Measurements from ENCODE around the gene GAREM1.
"Not testable (repeated sequence)": the region's sequence is repeated elsewhere in the genome, so short reads cannot be mapped to it uniquely, and the experiment has no call there.

GAREM1 gene

DNA sequence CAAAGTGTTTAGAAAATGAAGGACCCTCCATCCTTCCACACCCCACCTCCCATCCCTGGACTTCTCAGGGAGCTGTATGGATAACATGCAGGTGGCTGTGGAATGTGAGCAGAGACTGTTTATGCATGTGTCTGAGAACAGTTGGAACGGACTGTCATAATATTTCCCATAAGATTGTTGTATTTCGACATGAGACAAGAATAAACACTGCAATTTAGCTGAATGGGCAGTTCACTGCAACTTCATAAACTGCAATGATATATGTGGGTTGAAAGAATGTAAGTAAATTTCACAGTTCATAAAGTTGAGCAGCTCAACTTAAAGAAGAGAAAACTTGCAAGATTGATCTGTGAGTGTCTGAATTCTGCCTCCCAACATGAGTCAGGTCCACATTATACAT, 206.3 kb downstream of the GAREM1 start:
- in situ Hi-C loops (cut with MboI; ENCODE audit: low sequenced_read_pairs): no loop called here

DNA sequence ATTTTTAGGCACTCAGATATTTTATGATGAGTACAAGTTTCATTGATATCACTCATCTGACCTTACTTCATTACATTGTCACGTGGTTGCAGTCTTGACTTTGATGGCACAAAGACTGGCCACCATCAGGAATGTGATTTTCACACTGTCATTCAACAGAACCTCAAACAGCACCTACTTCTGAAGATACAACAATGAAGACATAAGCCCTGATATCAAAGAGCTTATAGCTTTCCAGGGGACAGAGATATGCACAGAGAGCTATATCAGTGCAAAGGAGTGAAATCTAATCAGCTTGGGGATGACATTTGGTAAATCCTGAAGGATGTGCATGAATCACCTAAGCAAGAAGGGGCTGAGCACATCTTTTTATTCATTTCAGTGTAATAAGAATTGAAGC, 208.6 kb downstream of the GAREM1 start:
- in situ Hi-C loops (cut with MboI; ENCODE audit: low sequenced_read_pairs): no loop called here

DNA sequence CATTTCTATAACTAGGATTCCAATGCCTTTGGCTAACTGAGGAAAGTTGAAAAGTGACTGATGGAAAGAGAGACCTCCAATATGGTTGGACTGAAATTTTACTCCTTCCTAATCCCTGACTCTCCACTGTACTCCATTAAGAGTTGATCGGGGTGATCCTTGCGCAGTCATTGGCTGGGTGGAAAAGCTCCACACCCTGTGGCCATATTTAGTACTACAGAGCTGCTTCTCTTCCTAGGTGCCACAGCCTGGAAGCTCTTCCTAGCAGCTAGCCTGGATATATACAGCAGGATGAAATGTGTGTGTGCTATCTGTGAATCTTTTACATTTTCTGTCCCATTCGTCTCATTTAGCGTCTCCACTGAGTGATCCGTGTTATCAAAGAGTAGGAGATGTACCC, 209.7 kb downstream of the GAREM1 start:
- in situ Hi-C loops (cut with MboI; ENCODE audit: low sequenced_read_pairs): no loop called here

DNA sequence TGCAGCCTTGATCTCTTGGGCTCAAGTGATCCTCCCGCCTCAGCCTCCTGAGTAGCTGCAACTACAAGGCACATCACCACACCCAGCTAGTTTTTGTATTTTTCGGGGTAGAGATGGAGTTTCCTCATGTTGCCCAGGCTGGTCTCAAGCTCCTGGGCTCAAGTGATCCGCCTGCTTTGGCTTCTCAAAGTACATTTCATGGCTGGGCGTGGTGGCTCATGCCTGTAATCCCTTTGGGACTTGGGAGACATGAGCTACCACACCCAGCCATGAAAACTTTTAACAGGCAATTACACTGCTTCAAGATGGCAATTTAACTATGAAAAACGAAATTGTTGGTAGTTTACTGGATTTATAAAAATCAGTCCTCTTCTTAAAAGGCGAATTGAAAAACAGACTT, 211.1 kb downstream of the GAREM1 start:
- in situ Hi-C loops (cut with MboI; ENCODE audit: low sequenced_read_pairs): no loop called here

DNA sequence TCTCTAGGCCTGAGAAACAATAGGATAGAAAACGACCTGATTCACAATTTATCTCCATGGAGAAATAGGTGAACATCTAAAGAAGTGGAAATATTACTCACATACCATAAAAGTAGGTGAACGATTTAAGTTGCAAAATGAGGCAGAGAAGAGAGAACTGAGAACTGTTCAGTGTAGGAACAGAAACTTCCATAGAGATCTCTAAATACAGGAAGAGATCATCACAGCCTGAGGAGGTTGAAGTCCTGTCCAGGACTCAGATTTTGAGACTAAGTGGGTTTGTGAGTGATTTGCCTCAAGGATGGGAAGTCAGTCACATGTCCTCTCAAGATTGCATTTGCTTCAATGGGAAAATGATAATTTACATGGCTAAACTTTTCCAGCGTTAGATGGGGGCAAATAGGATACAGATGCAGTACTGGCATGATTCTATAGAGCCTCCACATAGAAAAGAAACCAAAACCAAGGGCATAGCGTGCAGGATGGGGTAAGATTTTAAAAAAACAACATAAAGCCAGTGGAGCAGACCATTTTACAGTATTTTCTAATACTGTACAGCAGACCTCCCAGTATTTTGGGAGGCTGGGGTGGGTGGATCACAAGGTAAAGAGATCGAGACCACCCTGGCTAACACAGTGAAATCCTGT, 212.0 kb downstream of the GAREM1 start:
- in situ Hi-C loops (cut with MboI; ENCODE audit: low sequenced_read_pairs): no loop called here

DNA sequence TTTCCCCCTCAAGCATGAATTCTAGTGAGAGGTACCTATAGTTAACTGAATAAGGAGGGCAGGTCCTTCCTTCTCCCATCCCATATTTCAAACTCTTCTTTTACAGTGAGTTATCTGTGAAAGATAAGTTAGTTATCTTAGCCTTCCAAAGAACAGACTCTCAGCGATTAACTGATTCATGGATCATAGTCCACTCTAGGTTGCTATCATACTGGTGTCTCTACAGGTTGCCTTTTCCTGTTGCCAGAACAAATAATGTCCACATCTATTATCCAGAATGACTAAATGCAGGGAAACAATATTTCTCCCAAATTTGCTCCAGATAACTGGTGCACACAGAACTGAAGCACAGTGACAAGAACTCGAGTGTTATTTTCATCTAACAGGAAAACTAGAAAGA, 212.5 kb downstream of the GAREM1 start:
- in situ Hi-C loops (cut with MboI; ENCODE audit: low sequenced_read_pairs): no loop called here

DNA sequence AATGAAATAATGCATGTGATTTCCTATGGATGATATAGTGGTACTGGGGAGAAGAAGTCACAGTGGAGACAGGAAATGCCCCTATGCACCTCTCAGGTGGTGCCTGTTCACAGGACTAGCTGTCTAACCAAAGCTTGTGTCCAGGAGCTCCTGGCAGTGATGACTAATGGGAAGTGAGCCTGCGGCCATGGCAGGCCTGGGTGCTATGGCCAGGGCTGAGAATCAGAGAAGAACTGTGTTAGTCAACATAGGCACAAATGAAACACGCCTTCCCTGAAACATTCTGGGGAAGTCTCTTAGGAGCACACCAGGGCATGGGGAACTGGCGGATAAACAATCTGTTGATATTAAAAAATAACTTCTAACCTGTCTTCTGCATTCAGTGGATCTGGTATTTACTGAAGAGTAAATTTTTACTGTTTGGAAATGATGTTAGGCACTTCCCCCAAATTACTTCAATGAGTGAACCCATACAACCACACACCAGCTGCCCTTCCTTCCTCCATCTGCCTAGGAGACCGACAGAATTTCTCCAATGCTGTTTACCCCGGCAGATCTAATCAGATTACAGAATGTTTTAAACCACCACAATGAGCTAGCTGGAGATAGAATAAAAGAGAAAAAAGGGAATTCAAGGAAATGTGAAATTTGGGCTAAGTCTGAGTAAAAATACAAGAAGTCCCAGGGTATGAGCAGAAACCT, 213.4 kb downstream of the GAREM1 start:
- in situ Hi-C loops (cut with MboI; ENCODE audit: low sequenced_read_pairs): no loop called here

DNA sequence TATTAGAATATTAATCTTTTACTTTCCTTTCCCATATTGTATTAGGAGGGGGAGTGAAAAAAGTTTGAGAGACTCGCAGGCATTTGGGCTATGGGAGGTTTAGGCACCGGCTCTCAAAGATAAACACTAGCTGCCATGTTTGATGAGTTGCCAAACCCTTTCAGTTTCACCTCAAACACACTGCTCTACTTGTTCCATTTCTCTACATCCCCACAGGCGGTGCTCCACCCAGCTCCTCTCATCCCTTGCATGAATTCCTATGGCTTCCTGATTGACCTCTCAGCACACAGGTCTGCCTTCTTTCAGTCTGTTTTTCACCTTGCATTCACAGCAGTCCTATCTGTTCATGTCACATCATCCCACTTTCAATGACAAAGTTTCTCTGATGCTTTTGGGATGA, 215.1 kb downstream of the GAREM1 start:
- in situ Hi-C loops (cut with MboI; ENCODE audit: low sequenced_read_pairs): no loop called here

DNA sequence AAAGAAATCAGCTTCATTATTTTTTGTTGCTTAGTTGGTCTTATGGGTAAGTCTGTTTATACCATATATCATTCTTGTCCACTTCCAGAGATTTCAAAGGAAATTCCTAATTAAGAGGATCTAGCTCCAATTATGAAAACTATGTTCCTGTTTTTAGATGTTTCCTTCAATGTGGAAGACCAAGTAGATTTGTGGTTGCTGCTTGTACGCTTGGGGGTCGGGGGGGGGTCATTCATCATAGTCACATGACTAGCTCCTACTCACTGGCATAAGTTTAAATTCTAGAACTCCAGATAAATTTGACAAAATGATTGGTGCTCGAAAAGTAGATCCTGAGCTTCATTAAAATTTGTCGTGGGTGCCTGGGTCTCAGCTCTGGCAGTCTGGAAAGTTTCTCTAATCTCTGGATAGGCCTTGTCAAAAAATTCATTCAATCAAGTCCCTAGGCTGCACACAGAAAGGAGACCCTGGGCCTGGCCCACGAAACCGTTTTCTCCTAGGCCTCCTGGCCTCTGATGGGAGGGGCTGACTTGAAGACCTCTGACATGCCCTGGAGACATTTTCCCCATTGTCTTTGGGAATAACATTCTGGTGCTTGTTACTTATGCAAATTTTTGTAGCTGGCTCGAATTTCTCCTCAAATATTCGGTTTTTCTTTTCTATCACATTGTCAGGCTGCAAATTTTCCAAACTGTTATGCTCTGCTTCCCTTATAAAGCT, 218.4 kb downstream of the GAREM1 start:
- in situ Hi-C loops (cut with MboI; ENCODE audit: low sequenced_read_pairs): no loop called here

DNA sequence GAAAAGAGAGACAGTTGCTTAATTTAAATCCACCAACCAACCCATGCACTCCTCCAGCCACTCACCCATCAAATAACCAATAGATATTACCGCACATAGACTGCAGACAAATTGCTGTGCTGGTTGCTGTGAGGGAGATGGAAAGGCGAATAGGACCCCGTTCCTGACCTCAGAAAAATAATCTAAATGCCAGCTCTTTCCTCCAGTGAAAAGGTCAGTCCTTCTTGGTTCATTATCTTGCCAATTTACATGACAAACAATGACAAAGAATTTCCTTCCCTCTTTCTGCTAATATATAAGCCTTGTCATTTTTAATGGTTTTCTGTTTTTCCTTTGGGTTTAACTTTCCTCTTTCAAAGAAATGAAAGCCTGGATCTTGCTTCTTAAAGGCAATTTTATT, 219.2 kb downstream of the GAREM1 start:
- in situ Hi-C loops (cut with MboI; ENCODE audit: low sequenced_read_pairs): no loop called here

DNA sequence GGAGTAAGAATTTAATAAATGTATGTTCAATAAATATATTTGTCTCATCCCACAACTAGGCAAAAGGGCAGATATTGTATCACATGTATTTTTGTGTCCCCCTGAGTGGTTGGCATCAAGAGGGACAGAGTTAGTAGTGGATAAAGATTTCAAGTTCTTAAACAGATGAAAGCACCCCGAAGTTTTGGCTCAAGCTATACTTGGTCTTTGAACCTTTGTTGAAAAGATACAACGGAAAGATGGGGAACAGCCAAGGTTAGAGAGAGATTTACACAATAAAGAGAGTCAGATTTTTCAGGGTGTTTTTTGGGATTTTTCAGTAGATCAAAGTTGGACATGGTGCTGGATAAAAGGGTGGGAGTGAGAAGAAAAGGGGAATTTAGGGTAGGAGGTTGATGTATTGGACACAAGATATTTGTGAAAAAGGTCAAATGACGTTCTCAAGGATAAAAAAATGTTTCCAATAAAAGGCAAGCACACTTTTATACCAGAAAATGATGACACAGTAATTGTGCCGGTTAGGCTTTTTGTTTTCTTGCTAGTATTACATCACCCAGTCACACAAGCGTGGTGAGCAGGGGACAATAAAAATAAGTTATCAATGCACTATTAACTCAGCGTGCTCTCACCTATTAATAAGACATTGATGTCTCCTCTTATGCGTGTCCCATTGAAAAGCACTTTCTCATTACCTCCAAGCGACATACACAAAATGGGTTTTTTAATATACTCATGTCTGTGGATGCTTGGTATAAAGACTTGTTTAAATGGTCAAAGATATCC, 221.3 kb downstream of the GAREM1 start:
- in situ Hi-C loops (cut with MboI; ENCODE audit: low sequenced_read_pairs): no loop called here

DNA sequence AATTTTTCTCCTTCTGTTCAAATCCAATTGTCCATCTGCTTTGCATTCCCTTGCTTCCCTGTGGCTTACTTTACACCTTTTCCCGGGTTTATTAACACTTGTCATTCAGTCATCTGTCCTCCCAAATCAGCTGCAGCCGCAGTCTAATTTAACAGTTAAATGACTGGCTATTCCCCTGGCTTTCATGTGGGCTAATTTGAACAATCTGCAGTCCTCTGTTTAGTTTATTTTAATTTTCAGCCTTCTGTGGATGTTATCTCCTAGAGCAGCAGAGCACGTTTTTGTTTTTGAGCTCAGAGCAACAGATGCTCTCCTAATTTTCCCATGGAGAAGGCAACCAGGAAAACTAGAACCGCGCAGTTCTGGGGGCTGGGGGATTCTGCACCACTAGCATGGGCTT, 225.8 kb downstream of the GAREM1 start:
- in situ Hi-C loops (cut with MboI; ENCODE audit: low sequenced_read_pairs): no loop called here

DNA sequence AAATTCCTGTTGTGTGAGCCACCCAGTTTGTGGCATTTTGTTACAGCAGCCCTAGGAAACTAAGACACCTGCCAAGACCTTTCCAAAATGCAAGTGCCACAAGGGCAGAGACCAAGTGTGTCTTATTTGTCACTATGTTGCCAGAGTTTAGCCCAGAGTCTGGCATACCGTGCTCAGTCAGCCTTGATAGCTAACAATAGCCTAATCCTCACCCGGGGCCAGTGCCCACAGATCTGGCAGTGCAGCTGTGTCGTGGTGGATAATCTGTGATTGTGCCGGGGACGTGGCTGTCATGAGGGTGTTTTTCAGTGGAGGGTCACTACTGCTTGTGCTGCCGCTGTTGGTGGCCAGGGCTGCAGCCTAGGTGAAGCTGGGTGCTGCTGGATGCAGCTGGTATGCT, 227.3 kb downstream of the GAREM1 start:
- in situ Hi-C loops (cut with MboI; ENCODE audit: low sequenced_read_pairs): no loop called here

DNA sequence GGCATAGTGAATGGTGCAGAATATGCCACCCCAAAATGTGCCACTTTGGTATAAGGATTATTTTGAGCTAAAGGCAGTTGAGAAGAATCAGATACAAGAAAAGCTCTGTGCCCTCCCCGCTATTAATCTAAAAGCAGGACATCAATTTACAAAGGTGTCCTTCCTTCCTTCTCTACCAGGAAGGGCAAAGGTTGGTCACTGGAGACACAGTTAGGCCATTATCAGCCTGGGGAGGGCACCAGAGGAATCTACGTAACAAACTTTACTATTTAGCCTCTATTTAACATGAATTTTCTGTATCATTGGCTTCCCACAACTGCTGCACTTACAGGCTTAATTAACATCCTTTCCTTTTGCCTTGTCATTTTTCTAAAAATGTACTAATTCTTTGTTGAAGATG, 228.3 kb downstream of the GAREM1 start:
- in situ Hi-C loops (cut with MboI; ENCODE audit: low sequenced_read_pairs): no loop called here

DNA sequence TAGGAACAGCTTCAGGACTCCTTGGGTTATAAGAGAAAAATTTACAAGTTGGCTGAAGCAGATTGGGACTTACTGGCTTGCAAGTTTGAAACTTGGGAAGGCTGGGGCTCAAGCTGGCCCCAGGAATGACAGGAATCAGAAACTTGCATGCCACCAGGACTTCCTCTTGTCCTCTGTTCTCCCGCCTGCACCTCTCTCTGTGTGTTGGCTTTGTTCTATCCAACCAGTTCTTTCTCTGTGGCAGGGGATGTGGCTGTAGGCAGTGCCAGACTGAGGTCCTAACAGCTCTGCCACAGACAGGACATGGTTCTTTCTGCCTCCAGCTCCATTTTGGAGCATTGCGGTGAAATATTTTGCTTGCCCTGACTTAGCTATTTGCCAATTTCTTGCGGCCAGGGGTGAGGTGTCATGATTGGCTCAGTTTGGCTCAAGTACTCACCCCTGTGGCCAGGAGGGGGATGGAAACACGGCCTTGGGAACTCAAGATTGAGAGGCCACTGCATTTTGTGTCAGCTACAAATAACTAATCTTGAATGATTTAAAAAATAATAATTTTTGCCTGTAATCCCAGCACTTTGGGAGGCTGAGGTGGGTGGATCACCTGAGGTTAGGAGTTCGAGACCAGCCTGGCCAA, 231.9 kb downstream of the GAREM1 start:
- in situ Hi-C loops (cut with MboI; ENCODE audit: low sequenced_read_pairs): no loop called here

DNA sequence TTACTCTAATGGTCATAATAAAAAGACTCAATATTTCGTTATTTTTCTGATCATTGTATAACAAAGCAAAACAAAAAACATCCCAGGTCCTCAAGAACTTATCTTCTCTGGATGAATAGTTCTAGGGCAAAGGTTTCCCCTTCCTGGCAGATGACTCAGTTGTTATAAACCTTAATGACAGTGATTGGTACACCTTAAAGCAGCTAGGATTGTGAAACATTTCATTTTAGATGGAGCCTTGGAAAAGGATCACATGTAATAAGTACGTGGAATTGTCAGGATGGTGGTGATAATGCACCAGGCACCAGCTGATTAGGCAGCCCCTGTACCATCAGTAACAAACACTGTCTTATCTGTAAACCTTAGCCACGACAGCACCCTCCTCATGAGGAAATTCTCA, 233.6 kb downstream of the GAREM1 start:
- in situ Hi-C loops (cut with MboI; ENCODE audit: low sequenced_read_pairs): no loop called here

DNA sequence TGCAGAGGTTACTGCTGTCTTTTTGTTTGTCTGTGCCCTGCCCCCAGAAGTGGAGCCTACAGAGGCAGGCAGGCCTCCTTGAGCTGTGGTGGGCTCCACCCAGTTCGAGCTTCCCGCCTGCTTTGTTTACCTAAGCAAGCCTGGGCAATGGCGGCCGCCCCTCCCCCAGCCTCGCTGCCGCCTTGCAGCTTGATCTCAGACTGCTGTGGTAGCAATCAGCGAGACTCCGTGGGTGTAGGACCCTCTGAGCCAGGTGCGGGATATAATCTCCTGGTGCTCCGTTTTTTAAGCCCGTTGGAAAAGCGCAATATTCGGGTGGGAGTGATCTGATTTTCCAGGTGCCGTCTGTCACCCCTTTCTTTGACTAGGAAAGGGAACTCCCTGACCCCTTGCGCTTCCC, 237.3 kb downstream of the GAREM1 start:
- in situ Hi-C loops (cut with MboI; ENCODE audit: low sequenced_read_pairs): not testable (repeated sequence)

DNA sequence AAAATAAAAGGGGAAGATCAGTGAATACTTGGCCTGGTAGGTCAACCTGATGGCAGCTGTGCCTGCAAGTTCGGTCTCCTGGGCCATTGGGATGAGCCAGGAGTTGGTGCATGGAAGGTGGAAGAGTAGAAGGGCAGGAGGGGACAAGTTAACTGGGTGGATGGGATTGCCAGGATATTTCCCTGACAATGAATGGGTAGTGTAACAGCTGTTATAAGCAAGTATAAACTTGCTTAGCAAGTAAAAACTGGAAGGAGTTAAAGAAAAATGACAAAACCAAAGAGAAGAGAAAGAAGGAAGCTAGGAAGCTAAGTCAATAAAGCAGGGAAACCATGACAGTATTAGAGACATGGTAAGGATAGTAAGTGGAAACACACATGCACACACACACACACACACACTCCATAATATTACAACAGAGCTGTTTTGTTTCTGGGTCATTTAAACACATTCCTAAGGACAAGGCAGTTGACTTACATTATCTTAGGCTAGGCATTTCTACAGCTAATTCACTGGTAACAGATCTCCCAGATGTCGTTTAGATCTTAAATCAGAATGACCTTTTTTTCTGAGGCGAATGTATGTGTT, 251.2 kb downstream of the GAREM1 start:
- in situ Hi-C loops (cut with MboI; ENCODE audit: low sequenced_read_pairs): no loop called here

DNA sequence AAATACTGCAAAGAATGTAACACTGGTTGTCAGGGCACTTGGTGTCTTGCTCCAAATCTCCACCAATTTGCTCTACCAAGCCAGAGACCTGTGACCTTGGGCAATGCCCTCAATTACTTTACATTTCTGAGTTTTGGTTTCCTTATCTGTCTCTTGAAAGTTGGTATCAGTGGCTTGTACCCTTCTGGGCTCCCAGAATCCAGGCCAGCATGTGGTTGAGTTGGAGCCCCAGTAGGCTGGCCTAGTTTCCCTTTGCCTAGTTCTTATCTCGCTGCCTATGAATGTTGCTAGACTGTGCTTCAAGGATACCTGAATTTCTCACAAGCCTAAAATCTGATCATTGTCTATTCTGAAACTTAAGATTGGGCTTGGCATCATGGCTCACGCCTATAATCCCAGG, 254.3 kb downstream of the GAREM1 start:
- in situ Hi-C loops (cut with MboI; ENCODE audit: low sequenced_read_pairs): no loop called here

DNA sequence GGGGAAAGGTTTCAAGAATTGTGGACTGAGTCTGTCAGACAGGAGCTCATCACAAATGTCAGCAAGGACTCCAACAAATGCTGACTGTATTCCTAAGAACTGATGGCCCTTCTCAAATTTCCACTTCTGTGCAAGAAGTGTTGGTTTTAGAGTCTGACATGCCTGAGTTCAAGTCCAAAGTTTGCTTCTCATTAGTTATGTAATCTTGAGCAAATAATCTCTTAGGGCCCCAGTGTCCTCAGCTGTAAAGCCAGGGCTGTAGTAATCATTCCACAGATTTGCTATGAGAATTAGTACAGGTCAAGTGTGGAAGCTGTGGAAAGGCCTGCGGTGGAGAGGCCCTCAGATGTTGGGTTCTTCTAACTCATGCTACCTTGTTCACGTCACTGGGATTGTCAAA, 257.0 kb downstream of the GAREM1 start:
- in situ Hi-C loops (cut with MboI; ENCODE audit: low sequenced_read_pairs): no loop called here

All from hTERT RPE-1 (cell line).